ENCODE measurements around the gene SGCD.

GRCh38 chr5:156590978-156591377 is 264.0 kb downstream of the SGCD start:
- no peak for TF ChIP-seq CTCF (IDR thresholded peaks at IDR 0.05)
- TF ChIP-seq POLR2A (IDR thresholded peaks at IDR 0.05) = no peak
